GM10847 (cell line): ENCODE measurements around the gene NUBP2.

Experiments
- POLR2A ChIP-seq: IDR thresholded peaks from 2 replicates; pipeline ENCODE4 v1.6.1; 2011; ENCODE audit not compliant: insufficient read length; ENCODE audit errors: extremely low read depth

The NUBP2 gene, protein sequence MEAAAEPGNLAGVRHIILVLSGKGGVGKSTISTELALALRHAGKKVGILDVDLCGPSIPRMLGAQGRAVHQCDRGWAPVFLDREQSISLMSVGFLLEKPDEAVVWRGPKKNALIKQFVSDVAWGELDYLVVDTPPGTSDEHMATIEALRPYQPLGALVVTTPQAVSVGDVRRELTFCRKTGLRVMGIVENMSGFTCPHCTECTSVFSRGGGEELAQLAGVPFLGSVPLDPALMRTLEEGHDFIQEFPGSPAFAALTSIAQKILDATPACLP

DNA sequence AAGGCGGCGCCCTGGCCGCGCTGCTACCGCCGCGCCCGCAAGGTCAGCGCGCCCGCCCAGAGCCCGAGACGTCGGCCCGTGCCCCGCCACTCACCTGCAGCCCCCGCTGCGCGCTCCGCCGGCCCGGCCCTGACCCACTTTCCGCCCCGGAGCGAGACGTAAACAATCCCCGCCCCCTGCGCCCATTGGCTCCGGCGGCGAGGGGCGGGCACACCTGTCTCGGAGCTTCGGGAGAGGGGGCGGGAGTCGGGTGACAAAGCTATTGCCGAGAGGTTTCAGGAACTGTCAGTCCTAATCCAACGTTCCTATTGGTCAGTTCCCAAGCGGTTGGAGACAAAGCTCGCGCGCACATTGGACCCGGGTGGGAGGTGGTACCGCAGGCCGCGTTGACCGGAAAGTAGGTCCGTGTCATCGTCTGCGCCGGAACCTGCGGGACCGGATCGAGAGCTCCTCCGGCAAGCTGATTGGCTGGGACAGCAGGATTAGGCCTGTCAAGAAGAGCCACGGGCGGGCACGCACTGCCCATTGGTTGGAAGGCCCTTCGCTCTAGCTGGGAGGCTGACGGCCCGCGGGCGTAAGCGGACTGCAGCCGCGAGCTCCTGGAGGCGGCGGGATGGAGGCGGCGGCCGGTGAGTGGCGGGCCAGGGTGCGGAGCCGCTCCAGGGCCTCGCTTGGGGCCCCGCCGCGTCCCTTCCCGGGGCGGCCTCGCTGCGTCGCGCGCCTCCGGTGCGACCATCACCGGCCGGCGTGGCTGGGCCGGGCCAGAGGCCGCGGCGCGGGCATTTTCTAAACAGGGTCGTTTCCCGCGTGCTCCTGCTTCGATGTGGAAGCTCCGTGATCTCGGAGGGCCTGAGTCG lies at the start of gene NUBP2, which contains the start of gene SPSB3:
Gene NUBP2, plus strand, starts transcription at position 553 of the 857 bp plus-strand sequence. Its CDS starts 61 bp downstream, at position 614.
Gene SPSB3, minus strand, starts transcription at position 164 of the 857 bp plus-strand sequence. CDS start 1,088 bp downstream, outside the sequence.
- peak; percentile 69 for TF ChIP-seq POLR2A

DNA sequence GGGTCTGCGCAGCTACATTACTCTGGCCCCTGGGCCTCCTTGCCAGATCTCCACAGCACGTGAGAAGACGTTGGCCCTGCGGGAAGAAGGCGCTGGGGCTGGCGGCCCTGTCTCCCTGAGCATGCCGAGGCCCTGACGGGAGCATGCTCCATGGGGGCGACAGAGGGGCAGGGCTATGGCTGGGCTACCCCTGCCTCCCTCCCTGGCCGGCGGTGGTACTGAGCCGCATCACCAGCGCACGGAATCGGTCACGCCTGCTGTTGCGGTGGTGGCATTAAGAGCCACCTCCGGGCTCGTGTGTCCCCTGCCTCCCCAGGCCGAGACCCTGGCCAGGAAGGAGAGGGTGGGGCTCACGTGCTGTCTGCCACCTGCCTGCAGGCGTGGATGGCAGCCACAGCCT lies 48.6 kb upstream of the NUBP2 start:
- no peak for TF ChIP-seq POLR2A

DNA sequence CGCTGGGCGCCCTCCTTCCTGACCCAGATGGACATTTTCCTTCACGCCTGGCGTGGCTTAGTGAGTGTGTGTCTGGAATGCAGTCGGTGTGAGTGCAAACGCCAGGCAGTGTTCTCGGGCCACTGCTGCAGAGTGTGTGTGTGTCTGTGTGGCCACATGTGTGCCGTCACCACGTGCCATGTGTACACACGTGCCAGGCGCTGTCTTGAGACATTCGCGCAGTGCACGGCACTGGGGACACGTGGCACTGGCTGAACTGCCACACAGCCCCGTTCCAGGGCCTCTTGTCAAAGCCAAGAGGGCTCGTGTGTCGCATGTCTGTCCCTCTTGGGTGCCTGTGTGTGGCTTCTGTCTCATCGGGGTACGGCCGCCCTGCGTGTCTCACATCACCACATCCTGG lies 47.9 kb upstream of the NUBP2 start:
- TF ChIP-seq POLR2A: no peak

DNA sequence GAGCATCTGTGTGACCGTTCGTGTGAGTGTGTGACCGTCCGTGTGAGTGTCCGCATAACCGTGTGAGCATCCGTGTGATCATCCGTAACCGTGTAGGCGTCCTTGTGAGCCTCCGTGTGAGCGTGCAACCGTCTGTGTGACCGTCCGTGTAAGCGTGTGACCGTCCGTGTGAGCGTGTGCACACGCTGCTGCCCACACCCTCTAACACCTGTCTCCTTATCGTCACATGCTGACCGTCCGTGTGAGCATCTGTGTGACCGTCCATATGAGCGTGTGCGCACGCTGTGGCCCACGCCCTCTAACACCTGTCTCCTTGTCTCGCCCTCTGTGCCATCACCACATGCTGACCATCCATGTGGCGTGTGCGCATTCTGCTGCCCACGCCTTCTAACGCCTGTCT lies 42.5 kb upstream of the NUBP2 start:
- no peak for TF ChIP-seq POLR2A

- TF ChIP-seq POLR2A: no peak
Observed at GRCh38 chr16:1740781-1741490, 41.8 kb upstream of the NUBP2 start.

DNA sequence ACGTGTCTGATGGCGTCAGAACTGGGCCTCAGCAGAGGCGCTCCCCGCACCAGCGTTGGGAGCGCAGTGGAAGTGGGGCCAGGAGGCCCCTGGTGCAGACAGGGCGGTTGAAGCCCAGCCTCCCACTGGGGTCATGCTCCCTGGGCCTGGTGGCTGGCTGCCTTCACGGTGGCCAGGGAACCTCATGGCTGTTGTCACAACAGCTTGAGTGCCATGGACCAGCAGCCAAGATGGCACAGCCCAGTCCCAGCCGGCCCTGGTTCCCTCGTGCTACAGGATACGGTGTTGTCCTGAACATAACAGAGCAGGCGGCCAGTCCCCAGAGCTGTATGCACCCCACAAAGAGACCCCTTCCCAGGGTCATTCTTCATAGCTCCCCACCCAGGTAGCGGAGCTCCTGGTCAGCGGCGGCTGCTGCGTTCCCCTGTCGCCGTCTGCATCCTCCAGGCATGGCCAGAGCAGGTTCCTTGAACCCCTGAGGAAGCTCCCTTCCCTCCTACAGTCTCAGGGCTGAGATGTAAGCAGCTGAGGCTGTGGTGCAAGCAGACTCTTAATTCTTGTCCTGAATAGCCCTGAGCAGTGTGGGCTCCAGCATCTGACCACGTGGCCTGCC lies 41.1 kb upstream of the NUBP2 start:
- no peak for TF ChIP-seq POLR2A

DNA sequence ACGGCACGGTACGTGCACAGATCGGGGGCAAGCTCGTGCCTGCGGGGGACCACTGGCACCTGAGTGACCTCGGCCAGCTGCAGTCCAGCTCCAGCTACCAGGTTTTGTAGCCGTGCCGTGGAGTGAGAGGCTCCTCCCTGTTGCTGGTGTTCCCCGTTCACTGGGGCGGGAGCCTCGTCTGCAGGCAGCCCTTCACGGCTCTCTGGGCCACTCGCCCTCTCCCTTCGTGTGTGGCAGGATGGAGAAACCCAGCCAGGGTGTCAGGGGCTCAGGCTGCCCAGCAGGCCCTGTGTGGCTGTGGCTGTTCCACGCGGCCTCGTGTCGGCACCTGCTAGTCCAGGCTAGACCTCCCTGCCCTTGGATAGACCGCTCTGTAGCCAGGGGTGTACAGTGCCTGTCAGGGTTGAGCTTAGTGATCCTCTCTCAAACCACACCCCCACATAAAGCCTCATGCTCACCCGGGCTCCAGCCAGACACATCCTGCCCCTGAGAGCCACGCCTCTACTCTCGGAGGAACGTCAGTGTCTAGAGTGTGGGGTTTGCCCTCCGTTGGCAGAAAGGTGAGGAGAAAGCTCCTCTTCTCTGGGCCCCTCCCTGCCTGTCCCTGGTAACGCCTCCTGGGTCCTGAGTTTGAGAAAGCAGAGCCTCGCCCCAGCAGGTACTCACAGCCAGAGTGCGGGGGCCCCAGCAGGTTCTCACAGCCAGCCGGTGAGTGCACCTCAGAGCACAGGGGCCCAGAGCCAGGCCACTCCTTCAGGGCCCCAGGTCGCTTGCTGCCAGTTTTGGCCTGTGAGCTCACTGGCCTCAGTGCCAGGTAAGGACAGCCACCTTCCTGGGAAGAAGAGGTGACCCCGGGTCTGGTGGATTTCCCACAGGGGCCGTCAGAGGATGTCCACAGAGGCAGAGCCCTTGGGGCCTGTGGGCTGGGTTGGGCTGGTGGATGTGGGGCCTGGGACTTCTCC lies 39.1 kb upstream of the NUBP2 start:
- TF ChIP-seq POLR2A: no peak

DNA sequence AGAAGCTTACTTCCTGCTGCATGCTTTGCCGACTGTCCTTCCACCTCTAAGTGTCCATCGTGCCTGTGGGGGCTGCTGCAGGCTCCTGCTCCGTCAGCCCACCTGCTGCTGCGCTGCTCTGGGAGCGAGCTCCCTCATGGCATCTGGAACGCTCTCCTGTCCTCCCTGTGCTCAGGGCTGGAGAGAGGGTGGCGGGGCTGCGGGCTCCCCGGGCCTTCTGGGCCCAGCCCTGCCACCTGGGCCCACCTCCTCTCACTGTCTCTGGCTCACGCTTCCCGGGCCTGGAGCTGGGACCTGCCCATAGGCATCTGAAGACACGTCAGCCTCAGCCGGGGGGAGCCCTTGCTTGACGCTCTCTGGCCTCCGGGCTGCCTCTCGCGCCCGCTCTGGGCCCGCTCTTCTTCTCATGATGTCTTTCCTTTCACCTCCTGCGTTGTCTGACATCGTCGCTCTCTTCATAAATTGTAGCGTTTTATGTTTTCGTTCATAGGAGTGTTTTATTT lies 38.4 kb upstream of the NUBP2 start:
- no peak for TF ChIP-seq POLR2A

- no peak for TF ChIP-seq POLR2A
Observed at GRCh38 chr16:1745181-1745899, 37.4 kb upstream of the NUBP2 start.

DNA sequence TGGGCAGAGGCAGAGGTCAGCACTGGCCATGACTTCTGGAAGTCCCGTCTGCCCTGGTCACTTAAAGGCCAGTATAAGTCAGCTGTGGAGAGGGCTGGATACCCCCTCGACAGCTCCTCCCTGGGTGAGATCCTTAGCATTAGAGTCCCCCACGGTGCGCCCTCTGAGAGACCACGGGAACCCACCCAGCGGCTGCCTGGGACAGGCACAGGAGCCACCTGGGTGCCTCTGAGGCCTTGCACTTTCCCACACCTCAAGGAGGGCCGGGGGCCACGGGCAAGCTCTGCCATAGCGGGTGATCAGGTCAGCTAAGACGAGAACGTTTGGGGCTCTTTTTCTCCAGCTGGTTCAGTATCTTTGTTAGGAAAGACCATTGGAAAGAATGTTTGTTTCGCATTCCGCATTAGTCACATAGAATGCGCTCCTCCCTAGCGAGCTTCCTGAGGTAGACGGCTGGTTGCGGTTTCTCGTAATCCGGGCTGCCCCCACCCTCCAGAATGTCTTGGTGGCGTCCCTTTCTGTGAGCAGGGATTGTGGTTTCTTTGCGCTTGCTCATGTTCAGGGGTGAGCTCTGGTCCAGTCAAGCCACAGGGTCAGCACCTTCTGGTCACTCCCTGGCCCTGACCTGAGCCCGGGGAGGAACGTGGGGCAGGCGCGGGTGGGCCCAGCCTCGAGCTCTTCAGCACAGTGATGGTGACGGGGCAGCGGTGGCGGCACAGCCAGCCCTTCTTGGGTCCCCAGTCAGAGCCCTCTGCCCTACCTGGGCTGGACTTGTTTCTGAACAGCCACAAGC lies 36.7 kb upstream of the NUBP2 start:
- no peak for TF ChIP-seq POLR2A

DNA sequence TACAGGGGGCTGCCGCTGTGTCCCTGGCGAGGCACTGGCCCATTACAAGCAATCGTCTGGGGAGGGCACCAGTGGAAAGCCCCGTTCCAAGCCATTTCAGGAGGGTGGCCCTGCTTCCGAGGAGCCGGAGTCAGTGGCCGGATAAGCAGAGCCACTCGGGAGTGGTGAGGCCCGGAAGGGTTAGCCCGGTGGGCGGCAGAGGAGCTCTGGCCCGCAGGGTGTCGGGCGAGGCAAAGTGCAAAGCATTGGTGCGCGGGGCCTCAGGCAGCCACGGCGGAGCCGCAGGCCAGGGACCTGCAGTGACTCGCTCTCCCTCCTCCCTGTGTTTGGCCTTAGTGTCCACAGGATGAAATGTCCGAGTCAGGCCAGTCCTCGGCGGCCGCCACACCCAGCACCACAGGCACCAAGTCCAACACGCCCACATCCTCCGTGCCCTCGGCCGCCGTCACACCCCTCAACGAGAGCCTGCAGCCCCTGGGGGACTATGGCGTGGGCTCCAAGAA lies 36.0 kb upstream of the NUBP2 start:
- no peak for TF ChIP-seq POLR2A

- TF ChIP-seq POLR2A: no peak
Observed at GRCh38 chr16:1747934-1748333, 34.8 kb upstream of the NUBP2 start.
